ENCODE results near the gene TPM4. TPM values are rescaled to one million over a fixed set of nuclear protein-coding genes. Genes with fewer than 3 reads are reported as not detected.

TPM4 gene
- total RNA-seq, 2 experiments from 2014 or later: 491 to 493 TPM

- Mint-ChIP-seq H3K9me3 (ENCODE audit: low read depth) (peaks cover 5% of the 10 kb centered on the region), H3K4me1 (peaks cover 39% of the 10 kb centered on the region), H3K27ac (peak overlapping the region; percentile 68), H3K36me3 (peaks cover 69% of the 10 kb centered on the region), H3K4me3 (no peak overlapping the region), H3K27me3 (no peaks in the 10 kb centered on the region)
- DNase-seq: no peak
- CTCF ChIA-PET: interaction anchor here (0.7 to 2.2 kb wide), 2 partner anchors 11 to 16 kb away, joined by 3 to 6 read pairs; no protein-coding TSS in a partner anchor
- no peak for ATAC-seq
Measured at GRCh38 chr19:16133818-16134217, 57.5 kb downstream of the TPM4 start.

DNA sequence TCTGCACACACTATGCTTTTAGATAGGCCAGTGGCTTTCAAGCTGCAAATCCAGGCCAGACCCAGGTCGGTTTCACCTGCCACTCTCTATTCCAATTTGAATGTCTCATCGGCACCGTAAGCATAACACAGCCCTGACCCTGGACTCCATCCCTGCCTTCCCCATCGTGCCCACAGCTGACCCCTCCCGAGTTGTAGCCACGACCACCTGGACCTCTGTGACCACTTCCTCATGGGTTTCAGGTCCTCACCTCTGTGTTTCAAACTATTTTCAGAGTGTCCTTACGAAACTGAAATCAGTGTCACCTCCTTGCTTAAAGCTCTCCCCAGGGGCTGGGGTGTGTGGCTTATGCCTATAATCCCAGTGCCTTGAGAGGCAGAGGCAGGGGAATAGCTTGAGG, 58.2 kb downstream of the TPM4 start:
- peaks cover 62% of the 10 kb centered on the region for H3K36me3 Mint-ChIP-seq
- H3K4me3 Mint-ChIP-seq: no peak overlapping the region
- peaks cover 5% of the 10 kb centered on the region for H3K9me3 Mint-ChIP-seq (ENCODE audit: low read depth)
- DNase-seq (no peak), ATAC-seq (no peak)
- peak overlapping the region; percentile 12 for H3K27ac Mint-ChIP-seq
- H3K4me1 Mint-ChIP-seq: peaks cover 46% of the 10 kb centered on the region
- H3K27me3 Mint-ChIP-seq: no peaks in the 10 kb centered on the region
- CTCF ChIA-PET: interaction anchor here (2.2 kb wide), 1 partner anchor 17 kb away, joined by 6 read pairs; no protein-coding TSS in a partner anchor

DNA sequence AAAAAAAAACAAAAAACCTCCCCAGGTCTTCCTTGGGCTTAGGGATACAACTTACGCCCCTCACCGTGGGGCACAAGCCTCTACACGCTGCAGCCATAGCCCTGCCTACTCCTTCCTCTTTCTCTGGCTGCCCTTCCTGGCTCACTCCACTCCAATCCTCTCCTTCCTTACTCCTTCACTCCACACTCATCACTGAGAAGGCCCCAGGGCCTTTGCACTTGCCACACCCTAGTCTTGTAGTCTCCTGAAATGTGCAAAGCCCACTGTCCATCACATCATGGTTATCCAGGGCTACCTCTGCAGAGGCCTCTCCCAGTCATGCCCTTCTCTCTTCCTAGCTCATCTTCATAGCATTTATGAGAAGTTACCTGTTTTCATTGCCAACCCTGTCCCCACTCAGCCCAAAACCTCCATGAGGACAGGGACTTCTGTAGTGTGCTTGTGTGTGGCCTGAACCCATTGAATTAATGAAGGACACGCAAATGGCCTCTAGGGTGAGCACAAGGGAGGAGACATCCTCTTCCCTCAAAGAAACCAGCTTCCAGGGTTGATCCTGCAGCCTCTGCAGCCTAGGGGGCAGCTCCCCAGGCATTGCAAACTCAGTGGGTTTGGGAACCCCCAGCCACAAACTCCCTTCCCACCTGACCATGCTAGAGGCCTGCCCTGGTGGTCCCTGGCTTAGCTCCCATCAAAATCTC, 59.3 kb downstream of the TPM4 start:
- DNase-seq (no peak), ATAC-seq (no peak)
- Mint-ChIP-seq H3K27ac (peak overlapping the region; percentile 8), H3K4me1 (peaks cover 56% of the 10 kb centered on the region), H3K4me3 (no peak overlapping the region), H3K27me3 (no peaks in the 10 kb centered on the region), H3K36me3 (peaks cover 51% of the 10 kb centered on the region), H3K9me3 (ENCODE audit: low read depth) (peaks cover 5% of the 10 kb centered on the region)
- CTCF ChIA-PET: interaction anchor here (0.9 to 2.2 kb wide), 4 partner anchors 9 to 50 kb away, joined by 3 to 6 read pairs (median 3); partner anchors contain the start of gene FAM32A

GRCh38 chr19:16136185-16136999, 60.1 kb downstream of the TPM4 start:
- Mint-ChIP-seq H3K9me3 (ENCODE audit: low read depth) (peaks cover 3% of the 10 kb centered on the region), H3K27me3 (no peaks in the 10 kb centered on the region), H3K4me1 (peaks cover 61% of the 10 kb centered on the region), H3K27ac (no peak overlapping the region), H3K4me3 (no peak overlapping the region), H3K36me3 (peaks cover 44% of the 10 kb centered on the region)
- CTCF ChIA-PET: interaction anchor here (1.0 to 1.3 kb wide), 4 partner anchors 15 to 49 kb away, joined by 3 to 4 read pairs (median 3); partner anchors contain the start of gene FAM32A
- DNase-seq (no peak), ATAC-seq (no peak)

GRCh38 chr19:16139752-16140151, 63.5 kb downstream of the TPM4 start:
- H3K27ac Mint-ChIP-seq: peak overlapping the region; percentile 86
- DNase-seq (peak; percentile 79), ATAC-seq (peak; percentile 4)
- peaks cover 29% of the 10 kb centered on the region for H3K36me3 Mint-ChIP-seq
- peaks cover 59% of the 10 kb centered on the region for H3K4me1 Mint-ChIP-seq
- H3K27me3 Mint-ChIP-seq: no peaks in the 10 kb centered on the region
- peak overlapping the region; percentile 46 for H3K4me3 Mint-ChIP-seq
- peaks cover 5% of the 10 kb centered on the region for H3K9me3 Mint-ChIP-seq (ENCODE audit: low read depth)
- CTCF ChIA-PET: interaction anchor here (0.9 to 1.6 kb wide), 4 partner anchors 22 to 98 kb away, joined by 3 to 9 read pairs (median 4); partner anchors contain the start of gene RAB8A

GRCh38 chr19:16141043-16141442, 64.7 kb downstream of the TPM4 start:
- DNase-seq: peak; percentile 73
- H3K4me1 Mint-ChIP-seq: peaks cover 61% of the 10 kb centered on the region
- peak overlapping the region; percentile 92 for H3K27ac Mint-ChIP-seq
- H3K9me3 Mint-ChIP-seq (ENCODE audit: low read depth): peaks cover 5% of the 10 kb centered on the region
- H3K27me3 Mint-ChIP-seq: no peaks in the 10 kb centered on the region
- no peak overlapping the region for H3K4me3 Mint-ChIP-seq
- ATAC-seq: peak; percentile 20
- CTCF ChIA-PET: interaction anchor here (1.8 to 2.6 kb wide), 3 partner anchors 22 to 99 kb away, joined by 3 to 13 read pairs (median 5); no protein-coding TSS in a partner anchor
- peaks cover 36% of the 10 kb centered on the region for H3K36me3 Mint-ChIP-seq

- CTCF ChIA-PET: interaction anchor here (0.6 to 2.6 kb wide), 8 partner anchors 23 to 100 kb away, joined by 3 to 13 read pairs (median 4); partner anchors contain the start of gene FAM32A
- Mint-ChIP-seq H3K4me3 (no peak overlapping the region), H3K27me3 (no peaks in the 10 kb centered on the region), H3K4me1 (peaks cover 63% of the 10 kb centered on the region), H3K27ac (peak overlapping the region; percentile 100), H3K9me3 (ENCODE audit: low read depth) (peaks cover 5% of the 10 kb centered on the region), H3K36me3 (peaks cover 41% of the 10 kb centered on the region)
- DNase-seq (no peak), ATAC-seq (no peak)
Measured at GRCh38 chr19:16142032-16142580, 65.8 kb downstream of the TPM4 start.

DNA sequence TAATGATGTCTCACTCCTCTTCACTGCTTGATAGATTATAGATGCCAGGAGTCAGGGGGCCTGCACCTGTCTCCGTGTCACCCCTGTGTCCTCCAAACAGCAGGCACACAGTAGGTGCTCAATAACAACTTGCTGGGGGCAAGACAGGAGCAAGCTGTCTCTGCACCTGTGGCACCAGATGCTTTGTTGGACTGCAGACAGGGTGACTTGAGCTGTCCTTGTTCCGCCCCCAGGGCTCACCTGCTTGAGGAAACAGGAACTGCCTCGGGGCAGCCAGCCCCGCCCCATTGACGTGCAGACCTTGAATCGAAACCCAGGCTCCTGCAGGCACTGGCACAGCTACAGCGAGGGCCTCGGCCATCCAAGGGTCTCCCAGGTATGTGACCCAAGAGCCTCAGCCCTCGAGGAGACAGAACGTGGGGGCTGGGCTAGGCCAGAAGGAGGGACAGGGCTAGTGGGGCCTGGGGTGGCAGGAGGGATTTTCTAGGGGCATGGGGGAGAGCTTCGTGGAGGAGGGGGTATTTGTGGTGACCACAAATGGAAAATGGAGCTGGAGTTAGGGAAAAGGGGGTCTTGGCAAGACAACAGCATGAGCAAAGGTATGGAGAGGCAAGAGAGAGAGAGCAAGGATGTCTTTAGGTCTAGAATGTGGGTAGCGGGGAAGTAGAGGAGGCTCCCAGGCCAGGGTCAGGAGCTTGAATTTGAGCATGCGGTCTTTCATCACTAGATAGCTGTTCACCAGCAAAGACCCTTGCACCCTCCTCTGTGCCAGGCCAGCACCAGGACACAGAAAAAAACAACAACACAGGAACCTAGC, 67.3 kb downstream of the TPM4 start, which contains the start of gene HSH2D:
HSH2D (plus strand) TSS at position 287 of the 817 bp plus-strand sequence. CDS start 5,066 bp downstream, outside the sequence.
- ATAC-seq: peak; percentile 93
- Mint-ChIP-seq H3K27ac (peak within 1 kb of the TSS; percentile 100), H3K36me3 (peaks cover 46% of the 10 kb centered on the region), H3K4me1 (peaks cover 71% of the 10 kb centered on the region), H3K4me3 (peak within 1 kb of the TSS; percentile 98), H3K27me3 (no peaks in the 10 kb centered on the region), H3K9me3 (ENCODE audit: low read depth) (peaks cover 2% of the 10 kb centered on the region)
- DNase-seq: peak; percentile 96
- CTCF ChIA-PET: interaction anchor here (0.6 to 4.0 kb wide), 20 partner anchors 9 to 102 kb away, joined by 3 to 34 read pairs (median 5); partner anchors contain the start of genes FAM32A, RAB8A and TPM4

DNA sequence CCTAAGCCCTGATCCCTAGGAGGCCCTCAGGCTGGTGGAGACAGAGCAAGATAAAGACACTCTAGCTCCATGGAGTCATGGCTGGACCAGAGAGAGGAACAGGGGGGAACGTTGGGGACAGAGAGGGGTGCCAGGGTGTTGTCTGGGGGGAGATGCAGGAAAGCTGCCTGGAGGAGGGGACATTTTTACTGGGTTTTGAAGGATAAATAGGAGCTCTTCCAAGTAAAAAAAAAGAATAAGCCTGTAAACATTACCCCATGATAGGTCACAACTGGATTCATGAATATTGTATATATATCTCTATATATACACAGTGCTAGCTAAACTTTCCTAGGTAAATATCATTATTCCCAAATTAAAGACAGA, 67.9 kb downstream of the TPM4 start:
- H3K27me3 Mint-ChIP-seq: no peaks in the 10 kb centered on the region
- H3K27ac Mint-ChIP-seq: peak overlapping the region; percentile 100
- no peak for DNase-seq
- H3K4me3 Mint-ChIP-seq: peak overlapping the region; percentile 98
- H3K4me1 Mint-ChIP-seq: peaks cover 71% of the 10 kb centered on the region
- ATAC-seq: peak; percentile 7
- CTCF ChIA-PET: interaction anchor here (0.6 to 4.0 kb wide), 21 partner anchors 9 to 572 kb away, joined by 3 to 34 read pairs (median 4); partner anchors contain the start of genes FAM32A, RAB8A and TPM4
- peaks cover 50% of the 10 kb centered on the region for H3K36me3 Mint-ChIP-seq
- H3K9me3 Mint-ChIP-seq (ENCODE audit: low read depth): peaks cover 2% of the 10 kb centered on the region

GRCh38 chr19:16146112-16146511, 69.8 kb downstream of the TPM4 start:
- Mint-ChIP-seq H3K4me1 (peaks cover 69% of the 10 kb centered on the region), H3K36me3 (peaks cover 61% of the 10 kb centered on the region), H3K9me3 (ENCODE audit: low read depth) (peaks cover 2% of the 10 kb centered on the region), H3K27ac (peak overlapping the region; percentile 100), H3K27me3 (no peaks in the 10 kb centered on the region), H3K4me3 (peak overlapping the region; percentile 98)
- CTCF ChIA-PET: interaction anchor here (1.2 to 4.0 kb wide), 5 partner anchors 27 to 104 kb away, joined by 3 to 34 read pairs (median 14); partner anchors contain the start of gene RAB8A
- no peak for ATAC-seq
- DNase-seq: no peak

- no peak for DNase-seq
- H3K36me3 Mint-ChIP-seq: peaks cover 75% of the 10 kb centered on the region
- no peak for ATAC-seq
- H3K9me3 Mint-ChIP-seq (ENCODE audit: low read depth): no peaks in the 10 kb centered on the region
- H3K4me3 Mint-ChIP-seq: peak overlapping the region; percentile 34
- no peaks in the 10 kb centered on the region for H3K27me3 Mint-ChIP-seq
- H3K27ac Mint-ChIP-seq: peak overlapping the region; percentile 74
- H3K4me1 Mint-ChIP-seq: peaks cover 65% of the 10 kb centered on the region
- CTCF ChIA-PET: interaction anchor here (1.1 to 1.7 kb wide), 5 partner anchors 31 to 107 kb away, joined by 3 to 6 read pairs (median 4); no protein-coding TSS in a partner anchor
Measured at GRCh38 chr19:16148443-16149229, 72.3 kb downstream of the TPM4 start.
